ENCODE data around the gene PTCH1. TPM values are rescaled to one million over a fixed set of nuclear protein-coding genes. Genes with fewer than 3 reads are reported as not detected.

PTCH1 gene
- total RNA-seq, 1 experiment from 2014 or later: 15.2 TPM

DNA sequence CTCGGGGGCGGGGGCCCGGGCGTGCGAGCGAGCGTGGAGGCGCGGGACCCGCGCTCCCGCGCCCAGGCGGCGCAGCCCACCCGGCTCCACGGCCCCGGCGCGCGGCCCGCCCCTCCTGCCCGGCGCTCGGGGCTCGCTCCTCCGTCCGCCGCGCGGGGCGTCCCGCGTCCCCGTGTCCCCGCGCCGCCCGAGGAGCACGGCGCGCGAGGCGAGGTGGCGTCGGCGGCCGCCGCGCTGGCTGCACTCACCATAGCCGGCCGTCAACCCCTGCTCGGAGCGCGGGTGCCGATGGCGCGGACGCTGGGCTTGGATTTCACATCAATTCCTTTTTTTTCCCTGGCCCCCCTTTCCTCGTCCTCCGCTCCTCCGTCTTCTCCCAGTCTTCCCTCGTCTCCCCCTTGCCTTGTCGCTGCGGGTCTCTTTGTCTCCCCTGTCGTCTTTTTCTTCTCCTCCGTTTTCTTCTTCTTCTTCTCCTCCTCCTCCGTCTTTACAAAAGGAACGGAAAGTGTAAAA is 494 bp downstream of the PTCH1 start:
- Histone ChIP-seq H3K9me2 (ENCODE audit: insufficient read depth) (no peaks in the 10 kb centered on the region), H4K20me1 (ENCODE audit: insufficient read depth) (no peaks in the 10 kb centered on the region), H3K9ac (ENCODE audit: low read length) (peak overlapping the region; percentile 60), H3K9me3 (ENCODE audit: control insufficient read depth in 1 of 2, insufficient read depth in 1 of 2, low read depth in 1 of 2, low read length in 2 of 2) (no peaks in the 10 kb centered on the region), H3K79me2 (ENCODE audit: insufficient read depth, low read length) (0 out of 2 replicates have a peak, but pooled peaks cover 6% of the 10 kb centered on the region), H3K27ac (ENCODE audit: low read depth, low read length) (peak overlapping the region; percentile 31; the same call in 1 of the 2 replicates), H2AFZ (ENCODE audit: low read depth, low read length, poor library complexity, severe bottlenecking) (peak overlapping the region; percentile 88), H3K36me3 (ENCODE audit: control insufficient read depth in 1 of 2, insufficient read depth in 2 of 2, low read length in 2 of 2) (no peaks in the 10 kb centered on the region), H3K4me2 (ENCODE audit: low read length) (peak overlapping the region; percentile 100), H3K4me1 (ENCODE audit: control insufficient read depth in 1 of 2, insufficient read depth in 2 of 2, low read length in 2 of 2) (peaks cover 7 to 22% of the 10 kb centered on the region in 2 experiments; a peak in 3 of 4 replicates), H3K27me3 (ENCODE audit: insufficient read depth, low read length) (no peaks in the 10 kb centered on the region), H3K4me3 (replicated peaks in 1 of 2; ENCODE audit: low read depth in 1 of 2, low read length in 2 of 2) (peak overlapping the region; percentile 57 to 82)
- BruUV-seq (replicated peaks): no TSS peak
- intact Hi-C loops (cut with micrococcal nuclease): no loop called here
- TF ChIP-seq, protein P1, sequence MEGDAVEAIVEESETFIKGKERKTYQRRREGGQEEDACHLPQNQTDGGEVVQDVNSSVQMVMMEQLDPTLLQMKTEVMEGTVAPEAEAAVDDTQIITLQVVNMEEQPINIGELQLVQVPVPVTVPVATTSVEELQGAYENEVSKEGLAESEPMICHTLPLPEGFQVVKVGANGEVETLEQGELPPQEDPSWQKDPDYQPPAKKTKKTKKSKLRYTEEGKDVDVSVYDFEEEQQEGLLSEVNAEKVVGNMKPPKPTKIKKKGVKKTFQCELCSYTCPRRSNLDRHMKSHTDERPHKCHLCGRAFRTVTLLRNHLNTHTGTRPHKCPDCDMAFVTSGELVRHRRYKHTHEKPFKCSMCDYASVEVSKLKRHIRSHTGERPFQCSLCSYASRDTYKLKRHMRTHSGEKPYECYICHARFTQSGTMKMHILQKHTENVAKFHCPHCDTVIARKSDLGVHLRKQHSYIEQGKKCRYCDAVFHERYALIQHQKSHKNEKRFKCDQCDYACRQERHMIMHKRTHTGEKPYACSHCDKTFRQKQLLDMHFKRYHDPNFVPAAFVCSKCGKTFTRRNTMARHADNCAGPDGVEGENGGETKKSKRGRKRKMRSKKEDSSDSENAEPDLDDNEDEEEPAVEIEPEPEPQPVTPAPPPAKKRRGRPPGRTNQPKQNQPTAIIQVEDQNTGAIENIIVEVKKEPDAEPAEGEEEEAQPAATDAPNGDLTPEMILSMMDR (IDR thresholded peaks at IDR 0.05 in 2 of 3, conservative IDR thresholded peaks at IDR 0.05 in 1 of 3; ENCODE audit: borderline replicate concordance in 1 of 3, insufficient read depth in 1 of 3, low read depth in 2 of 3, low read length in 2 of 3): no peak
- no peak for TF ChIP-seq ZNF274 (IDR thresholded peaks at IDR 0.05; ENCODE audit: low read depth, low read length)
- no peak for TF ChIP-seq YY1 (IDR thresholded peaks at IDR 0.05; ENCODE audit: extremely low read depth, insufficient replicate concordance, low read depth, low read length)
- no peak for TF ChIP-seq EZH2phosphoT487 (IDR thresholded peaks at IDR 0.05; ENCODE audit: borderline replicate concordance)
- TF ChIP-seq POLR2A (IDR thresholded peaks at IDR 0.05; ENCODE audit: borderline replicate concordance, extremely low read depth, insufficient read depth, insufficient read length): no peak
- TF ChIP-seq SIN3A (IDR thresholded peaks at IDR 0.05; ENCODE audit: low read depth): no peak
- TF ChIP-seq, protein P2, sequence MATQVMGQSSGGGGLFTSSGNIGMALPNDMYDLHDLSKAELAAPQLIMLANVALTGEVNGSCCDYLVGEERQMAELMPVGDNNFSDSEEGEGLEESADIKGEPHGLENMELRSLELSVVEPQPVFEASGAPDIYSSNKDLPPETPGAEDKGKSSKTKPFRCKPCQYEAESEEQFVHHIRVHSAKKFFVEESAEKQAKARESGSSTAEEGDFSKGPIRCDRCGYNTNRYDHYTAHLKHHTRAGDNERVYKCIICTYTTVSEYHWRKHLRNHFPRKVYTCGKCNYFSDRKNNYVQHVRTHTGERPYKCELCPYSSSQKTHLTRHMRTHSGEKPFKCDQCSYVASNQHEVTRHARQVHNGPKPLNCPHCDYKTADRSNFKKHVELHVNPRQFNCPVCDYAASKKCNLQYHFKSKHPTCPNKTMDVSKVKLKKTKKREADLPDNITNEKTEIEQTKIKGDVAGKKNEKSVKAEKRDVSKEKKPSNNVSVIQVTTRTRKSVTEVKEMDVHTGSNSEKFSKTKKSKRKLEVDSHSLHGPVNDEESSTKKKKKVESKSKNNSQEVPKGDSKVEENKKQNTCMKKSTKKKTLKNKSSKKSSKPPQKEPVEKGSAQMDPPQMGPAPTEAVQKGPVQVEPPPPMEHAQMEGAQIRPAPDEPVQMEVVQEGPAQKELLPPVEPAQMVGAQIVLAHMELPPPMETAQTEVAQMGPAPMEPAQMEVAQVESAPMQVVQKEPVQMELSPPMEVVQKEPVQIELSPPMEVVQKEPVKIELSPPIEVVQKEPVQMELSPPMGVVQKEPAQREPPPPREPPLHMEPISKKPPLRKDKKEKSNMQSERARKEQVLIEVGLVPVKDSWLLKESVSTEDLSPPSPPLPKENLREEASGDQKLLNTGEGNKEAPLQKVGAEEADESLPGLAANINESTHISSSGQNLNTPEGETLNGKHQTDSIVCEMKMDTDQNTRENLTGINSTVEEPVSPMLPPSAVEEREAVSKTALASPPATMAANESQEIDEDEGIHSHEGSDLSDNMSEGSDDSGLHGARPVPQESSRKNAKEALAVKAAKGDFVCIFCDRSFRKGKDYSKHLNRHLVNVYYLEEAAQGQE (IDR thresholded peaks at IDR 0.05; ENCODE audit: low read depth): no peak
- TF ChIP-seq EZH2 (IDR thresholded peaks at IDR 0.05): no peak
- TF ChIP-seq FOSL1 (IDR thresholded peaks at IDR 0.05; ENCODE audit: low read depth): no peak
- no peak for TF ChIP-seq EGR1 (IDR thresholded peaks at IDR 0.05; ENCODE audit: low read depth)
- TF ChIP-seq RAD21 (IDR thresholded peaks at IDR 0.05; ENCODE audit: low read depth): no peak
- TF ChIP-seq JUND (IDR thresholded peaks at IDR 0.05): no peak
- TF ChIP-seq, protein P3, sequence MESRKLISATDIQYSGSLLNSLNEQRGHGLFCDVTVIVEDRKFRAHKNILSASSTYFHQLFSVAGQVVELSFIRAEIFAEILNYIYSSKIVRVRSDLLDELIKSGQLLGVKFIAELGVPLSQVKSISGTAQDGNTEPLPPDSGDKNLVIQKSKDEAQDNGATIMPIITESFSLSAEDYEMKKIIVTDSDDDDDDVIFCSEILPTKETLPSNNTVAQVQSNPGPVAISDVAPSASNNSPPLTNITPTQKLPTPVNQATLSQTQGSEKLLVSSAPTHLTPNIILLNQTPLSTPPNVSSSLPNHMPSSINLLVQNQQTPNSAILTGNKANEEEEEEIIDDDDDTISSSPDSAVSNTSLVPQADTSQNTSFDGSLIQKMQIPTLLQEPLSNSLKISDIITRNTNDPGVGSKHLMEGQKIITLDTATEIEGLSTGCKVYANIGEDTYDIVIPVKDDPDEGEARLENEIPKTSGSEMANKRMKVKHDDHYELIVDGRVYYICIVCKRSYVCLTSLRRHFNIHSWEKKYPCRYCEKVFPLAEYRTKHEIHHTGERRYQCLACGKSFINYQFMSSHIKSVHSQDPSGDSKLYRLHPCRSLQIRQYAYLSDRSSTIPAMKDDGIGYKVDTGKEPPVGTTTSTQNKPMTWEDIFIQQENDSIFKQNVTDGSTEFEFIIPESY (IDR thresholded peaks at IDR 0.05; ENCODE audit: extremely low read depth, insufficient replicate concordance, low read length): no peak
- ChIA-PET CTCF (no interaction called here), POLR2A (no interaction called here), RAD21 (ENCODE audit: low non-redundant PET in 1 of 2, low total read pairs in 2 of 2, uncharacterized antibody in 2 of 2, unreplicated experiment in 2 of 2) (no interaction called here)
- ATAC-seq (peak; percentile 51), DNase-seq (ENCODE audit: low read depth, low spot score) (no peak)

All from HCT116 (cell line).